ENCODE results near the gene APOOL.

DNA sequence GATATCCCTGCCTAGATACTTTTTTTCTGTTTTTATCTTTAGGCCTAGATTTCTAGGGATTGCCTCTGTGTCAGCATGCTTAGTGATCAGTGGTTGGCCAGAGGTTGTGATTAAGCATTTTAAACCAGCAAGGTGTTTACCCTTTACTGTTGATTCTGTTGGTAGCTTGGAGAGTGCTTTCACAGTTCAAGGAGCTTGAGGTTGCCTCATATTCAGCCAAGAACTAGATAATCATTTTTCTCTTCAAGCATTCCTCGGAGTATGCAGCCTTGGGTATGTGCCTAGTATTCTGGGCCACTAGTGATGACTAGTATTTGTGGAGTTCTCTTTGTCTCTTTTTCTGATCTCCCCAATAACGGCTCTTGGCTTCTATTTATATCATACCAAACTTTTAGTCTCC, 20.4 kb downstream of the APOOL start:
- TF ChIP-seq CTCF (conservative IDR thresholded peaks at IDR 0.05) (no peak), ZFX (IDR thresholded peaks at IDR 0.05) (no peak)

All from C4-2B (cell line).